Mesothelial cell of epicardium (in vitro differentiated cells): ENCODE measurements around the gene IRF2. TPM values are rescaled to one million over a fixed set of nuclear protein-coding genes. Genes with fewer than 3 reads are reported as not detected.
A peak's percentile ranks its signal among the peaks of the same experiment; 100 is the strongest.

ENCODE experiments used
- DNase-seq, 2 experiments: peaks; one replicate each; pipeline ENCODE4 v3.0.0; 2021; ENCODE audit warnings: low spot score in 2 of 2; ENCODE audit not compliant: unreplicated experiment in 2 of 2
- H3K27ac Mint-ChIP-seq: 2 replicates; pipeline ENCODE4 v1.8.0; 2021; ENCODE audit warnings: mixed read lengths
- H3K27me3 Mint-ChIP-seq: 2 replicates; pipeline ENCODE4 v1.8.0; 2021; ENCODE audit warnings: low read depth, mixed read lengths
- H3K36me3 Mint-ChIP-seq: 2 replicates; pipeline ENCODE4 v1.8.0; 2021; ENCODE audit warnings: mixed read lengths
- H3K4me1 Mint-ChIP-seq: 2 replicates; pipeline ENCODE4 v1.8.0; 2021; ENCODE audit warnings: mixed read lengths
- H3K4me3 Mint-ChIP-seq: 2 replicates; pipeline ENCODE4 v1.8.0; 2021; ENCODE audit warnings: mild to moderate bottlenecking, moderate library complexity, mixed read lengths
- H3K9me3 Mint-ChIP-seq: 2 replicates; pipeline ENCODE4 v1.8.0; 2021; ENCODE audit warnings: mixed read lengths
- CTCF ChIP-seq: fragments of 200-600 bp; sonication (generic); IDR thresholded peaks from one replicate; pipeline ENCODE4 v1.5.0; 2021; ENCODE audit warnings: antibody characterized with exemption; ENCODE audit not compliant: unreplicated experiment
- total RNA-seq: library from RNA; stranded (reverse); gene quantifications from 3 replicates; pipeline ENCODE4 v1.2.1, GENCODE V29; 2021

Gene IRF2
- total RNA-seq, 1 donor from 2014 or later: 15.8 TPM

GRCh38 chr4:184363258-184363657, 111.1 kb downstream of the IRF2 start:
- Mint-ChIP-seq H3K9me3 (peaks cover 5% of the 10 kb centered on the region), H3K4me1 (peaks cover 18% of the 10 kb centered on the region), H3K4me3 (no peak overlapping the region), H3K27ac (no peak overlapping the region), H3K36me3 (no peaks in the 10 kb centered on the region), H3K27me3 (no peaks in the 10 kb centered on the region)
- no peak for TF ChIP-seq CTCF
- no peak for DNase-seq

GRCh38 chr4:184362396-184362795, 112.0 kb downstream of the IRF2 start:
- no peak overlapping the region for H3K27ac Mint-ChIP-seq
- TF ChIP-seq CTCF: no peak
- H3K9me3 Mint-ChIP-seq: peaks cover 9% of the 10 kb centered on the region
- H3K27me3 Mint-ChIP-seq: no peaks in the 10 kb centered on the region
- H3K4me1 Mint-ChIP-seq: peaks cover 18% of the 10 kb centered on the region
- no peak for DNase-seq
- H3K36me3 Mint-ChIP-seq: no peaks in the 10 kb centered on the region
- H3K4me3 Mint-ChIP-seq: no peak overlapping the region

DNA sequence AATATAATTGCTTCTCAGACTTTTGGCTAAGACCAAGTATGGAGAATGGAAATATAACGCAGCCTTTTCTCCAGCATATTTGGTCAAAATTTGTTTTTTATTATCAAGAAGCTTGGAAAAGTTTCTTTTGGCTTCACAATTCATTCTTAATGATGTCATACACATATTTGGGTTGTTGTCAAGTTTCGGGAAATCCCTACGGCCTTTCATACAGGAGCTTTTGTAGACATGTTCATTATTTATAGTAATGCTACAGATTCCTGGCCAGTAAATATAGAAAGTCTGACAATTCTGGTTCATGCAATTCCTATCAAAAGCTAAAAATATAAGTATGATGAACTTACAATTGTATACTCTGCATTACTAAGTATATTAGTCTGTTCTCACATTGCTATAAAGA, 112.9 kb downstream of the IRF2 start:
- Mint-ChIP-seq H3K4me3 (no peak overlapping the region), H3K27ac (peak overlapping the region; percentile 0), H3K36me3 (no peaks in the 10 kb centered on the region), H3K9me3 (peaks cover 9% of the 10 kb centered on the region), H3K27me3 (no peaks in the 10 kb centered on the region), H3K4me1 (peaks cover 18% of the 10 kb centered on the region)
- DNase-seq: no peak
- no peak for TF ChIP-seq CTCF

GRCh38 chr4:184359888-184360287, 114.5 kb downstream of the IRF2 start:
- Mint-ChIP-seq H3K36me3 (no peaks in the 10 kb centered on the region), H3K9me3 (peaks cover 9% of the 10 kb centered on the region), H3K27ac (peak overlapping the region; percentile 11), H3K4me3 (no peak overlapping the region), H3K4me1 (peaks cover 24% of the 10 kb centered on the region), H3K27me3 (no peaks in the 10 kb centered on the region)
- no peak for TF ChIP-seq CTCF
- no peak for DNase-seq

DNA sequence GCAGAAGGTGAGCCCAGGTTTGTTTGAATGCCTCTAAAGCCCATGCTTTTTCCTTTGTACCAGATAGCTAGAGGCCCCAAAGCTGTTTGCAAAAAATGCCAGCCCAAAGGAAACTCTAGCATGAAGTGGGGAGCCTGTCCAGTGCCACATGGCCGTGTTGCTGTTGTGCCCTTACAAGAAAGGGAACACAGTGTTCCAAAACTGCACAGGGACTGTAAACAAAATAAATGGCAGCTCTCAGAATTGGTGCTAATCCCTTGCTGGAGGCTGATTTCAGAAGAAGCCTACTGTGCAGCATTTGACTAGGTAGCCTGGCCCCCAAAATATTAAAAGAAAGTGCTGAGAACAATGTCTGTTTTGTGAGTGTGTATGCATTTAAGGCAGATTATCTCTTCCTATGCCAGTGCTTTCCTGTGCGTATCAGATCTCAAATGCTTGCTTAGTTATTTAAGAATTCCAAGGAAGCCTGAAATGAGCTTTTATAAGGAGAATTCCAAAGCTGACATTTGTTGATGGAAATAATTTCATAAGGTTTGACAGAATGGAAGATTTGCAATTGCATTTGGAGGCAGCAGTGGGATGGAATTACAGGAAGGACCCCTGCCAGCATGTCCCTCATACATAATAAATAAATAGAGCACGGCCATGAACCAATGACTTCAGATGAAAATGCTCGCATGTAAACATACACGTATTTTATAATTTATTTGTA, 115.7 kb downstream of the IRF2 start:
- Mint-ChIP-seq H3K36me3 (no peaks in the 10 kb centered on the region), H3K4me3 (no peak overlapping the region), H3K4me1 (peaks cover 28% of the 10 kb centered on the region), H3K27me3 (no peaks in the 10 kb centered on the region), H3K9me3 (peaks cover 9% of the 10 kb centered on the region), H3K27ac (no peak overlapping the region)
- DNase-seq: no peak
- no peak for TF ChIP-seq CTCF
